ENCODE measurements around the gene SLC25A24. TPM values are rescaled to one million over a fixed set of nuclear protein-coding genes. Genes with fewer than 3 reads are reported as not detected.
"Not testable (repeated sequence)": the region's sequence is repeated elsewhere in the genome, so short reads cannot be mapped to it uniquely, and the experiment has no call there.

Gene SLC25A24
- total and polyA plus RNA-seq, 12 donors, result 6.3 to 21.5 (median 13.3) TPM

- no peak overlapping the region for H3K4me3 ChIP-seq
- peaks cover 0 to 6% (median 0%) of the 10 kb centered on the region in 11 donors for H3K9me3 ChIP-seq
- H3K27me3 ChIP-seq, result no peaks in the 10 kb centered on the region
- 79 to 98% methylated on average over 1 of the region's 1 CpG for WGBS, 2 donors
- TF ChIP-seq CTCF (IDR thresholded peaks at IDR 0.05), result no peak
- peaks cover 0 to 98% (median 54%) of the 10 kb centered on the region in 9 donors for H3K36me3 ChIP-seq
- no peak overlapping the region for H3K27ac ChIP-seq
- peaks cover 0 to 24% (median 0%) of the 10 kb centered on the region in 9 donors for H3K4me1 ChIP-seq
- DNase-seq (no peak), ATAC-seq (no peak)
- intact Hi-C loops (cut with DNase I), result no loop called here
These were observed 60.0 kb downstream of the SLC25A24 start for GRCh38 chr1:108140177-108140576.

GRCh38 chr1:108139555-108139954 is 60.6 kb downstream of the SLC25A24 start:
- H3K9me3 ChIP-seq; DNase-seq; ATAC-seq; H3K27me3 ChIP-seq; H3K4me3 ChIP-seq; H3K27ac ChIP-seq; intact Hi-C loops (cut with DNase I): not testable (repeated sequence)
- peaks cover 0 to 24% (median 0%) of the 10 kb centered on the region in 9 donors for H3K4me1 ChIP-seq
- peaks cover 0 to 98% (median 54%) of the 10 kb centered on the region in 9 donors for H3K36me3 ChIP-seq
- 97 to 98% methylated on average over 8 of the region's 8 CpGs for WGBS, 2 donors

- H3K36me3 ChIP-seq, result peaks cover 0 to 55% (median 30%) of the 10 kb centered on the region in 9 donors
- H3K4me1 ChIP-seq; H3K27ac ChIP-seq; intact Hi-C loops (cut with DNase I); H3K4me3 ChIP-seq; H3K27me3 ChIP-seq; ATAC-seq; DNase-seq; H3K9me3 ChIP-seq: not testable (repeated sequence)
- WGBS, 2 donors, result 100% methylated on average over 2 of the region's 2 CpGs
These were observed 67.0 kb downstream of the SLC25A24 start for GRCh38 chr1:108133148-108133547.

GRCh38 chr1:108132367-108132766 is 67.8 kb downstream of the SLC25A24 start:
- H3K4me3 ChIP-seq; H3K27ac ChIP-seq; H3K4me1 ChIP-seq; ATAC-seq; DNase-seq; intact Hi-C loops (cut with DNase I); H3K9me3 ChIP-seq; H3K27me3 ChIP-seq: not testable (repeated sequence)
- peaks cover 0 to 48% (median 25%) of the 10 kb centered on the region in 9 donors for H3K36me3 ChIP-seq
- WGBS, 2 donors, result 98 to 100% methylated on average over 2 of the region's 2 CpGs

GRCh38 chr1:108131281-108131680 is 68.9 kb downstream of the SLC25A24 start:
- H3K36me3 ChIP-seq, result peaks cover 0 to 37% (median 16%) of the 10 kb centered on the region in 9 donors
- H3K9me3 ChIP-seq; intact Hi-C loops (cut with DNase I); H3K4me3 ChIP-seq; DNase-seq; H3K4me1 ChIP-seq; ATAC-seq; H3K27ac ChIP-seq; H3K27me3 ChIP-seq: not testable (repeated sequence)
- 94 to 96% methylated on average over 1 of the region's 1 CpG for WGBS, 2 donors

- no peaks in the 10 kb centered on the region for H3K9me3 ChIP-seq
- no peak overlapping the region for H3K4me3 ChIP-seq
- H3K4me1 ChIP-seq, result peaks cover 0 to 11% (median 0%) of the 10 kb centered on the region in 9 donors
- H3K36me3 ChIP-seq, result peaks cover 0 to 32% (median 13%) of the 10 kb centered on the region in 9 donors
- TF ChIP-seq CTCF (IDR thresholded peaks at IDR 0.05), result no peak
- WGBS, 2 donors, result 71 to 74% methylated on average over 2 of the region's 2 CpGs
- no peak overlapping the region for H3K27ac ChIP-seq
- intact Hi-C loops (cut with DNase I), result no loop called here
- DNase-seq, result no peak
- H3K27me3 ChIP-seq, result no peaks in the 10 kb centered on the region
- peak in 1 of 8 donors; percentile 29 for ATAC-seq
These were observed 69.3 kb downstream of the SLC25A24 start for GRCh38 chr1:108130794-108131193.

All from heart right ventricle (tissue), 16 donors.